ENCODE results near the gene PBX2. TPM values are rescaled to one million over a fixed set of nuclear protein-coding genes. Genes with fewer than 3 reads are reported as not detected.

Gene PBX2
- total RNA-seq, 1 experiment from 2014 or later, result 176 TPM

- Histone ChIP-seq H3K23ac (ENCODE audit: insufficient read length, low read depth, low read length) (no peak overlapping the region), H2BK12ac (ENCODE audit: insufficient read length, low read depth, low read length) (no peak overlapping the region), H4K91ac (ENCODE audit: insufficient read length, low read depth, low read length) (no peak overlapping the region), H3K79me2 (ENCODE audit: insufficient read depth, low read length) (no peaks in the 10 kb centered on the region; the same call in 1 of the 2 replicates), H3T11ph (ENCODE audit: low read length) (no peak overlapping the region), H2AK5ac (ENCODE audit: insufficient read length, low read length) (no peak overlapping the region), H2BK120ac (ENCODE audit: low read depth, low read length, poor library complexity, severe bottlenecking) (no peak overlapping the region), H2BK15ac (ENCODE audit: low read depth, low read length) (no peak overlapping the region), H2AFZ (ENCODE audit: low read length) (no peak overlapping the region), H3K27me3 (ENCODE audit: insufficient read depth, low read length) (no peaks in the 10 kb centered on the region; the same call in 1 of the 2 replicates), H2BK20ac (ENCODE audit: low read depth, low read length, poor library complexity, severe bottlenecking) (no peak overlapping the region), H3K9me3 (ENCODE audit: control insufficient read depth, low read depth, low read length) (no peaks in the 10 kb centered on the region), H3K4ac (ENCODE audit: low read depth, low read length) (no peak overlapping the region), H3K79me1 (ENCODE audit: insufficient read depth, low read depth, low read length, poor library complexity, severe bottlenecking) (no peaks in the 10 kb centered on the region), H4K20me1 (ENCODE audit: control insufficient read depth, insufficient read depth, insufficient read length) (no peaks in the 10 kb centered on the region), H3K14ac (ENCODE audit: insufficient read depth, low read length) (peak overlapping the region; percentile 2; the same call in 1 of the 2 replicates), H2BK5ac (ENCODE audit: insufficient read length, low read length) (no peak overlapping the region), H3K23me2 (ENCODE audit: insufficient read length, low read depth, low read length, poor library complexity, severe bottlenecking) (peaks cover 41% of the 10 kb centered on the region), H3K18ac (ENCODE audit: insufficient read length, low read depth, low read length) (no peak overlapping the region), H4K8ac (replicated peaks; ENCODE audit: insufficient read length, low read depth, low read length) (no peak overlapping the region), H3K4me1 (ENCODE audit: insufficient read depth, low read length) (peaks cover 2% of the 10 kb centered on the region; the same call in 1 of the 2 replicates), H3K4me2 (ENCODE audit: insufficient read depth, insufficient read length, low read length) (peak overlapping the region; percentile 81), H3K56ac (ENCODE audit: insufficient read length, low read depth, low read length) (no peak overlapping the region), H4K5ac (ENCODE audit: insufficient read length, low read depth, low read length) (no peak overlapping the region), H3K9ac (ENCODE audit: extremely low read depth, insufficient read length, low read length) (peak overlapping the region; percentile 60), H3K27ac (ENCODE audit: insufficient read length, low read depth, low read length) (no peak overlapping the region)
- Mint-ChIP-seq H3K36me3 (ENCODE audit: insufficient read depth in 1 of 3, low read depth in 3 of 3) (peaks cover 19 to 26% (median 23%) of the 10 kb centered on the region in 3 experiments), H3K4me3 (peak overlapping the region; percentile 97 to 98), H3K9me3 (no peaks in the 10 kb centered on the region), H3K27ac (peak overlapping the region in 2 of 3 experiments; percentile 99; a peak in 6 of 7 replicates), H3K27me3 (ENCODE audit: low read depth) (peaks cover 4% of the 10 kb centered on the region), H3K4me1 (peaks cover 35 to 51% of the 10 kb centered on the region in 2 experiments)
- no peak for TF ChIP-seq CTCF (conservative IDR thresholded peaks at IDR 0.05)
- WGBS (ENCODE audit: extremely low coverage, insufficient read length, low lambda C conversion rate), result no CpG with 5 or more reads among the region's 35 CpGs
- DNase-seq, result peak; percentile 78
These were observed 37.0 kb downstream of the PBX2 start for GRCh38 chr6:32152769-32153563.
